22Rv1 (cell line): ENCODE results near the gene KDM2A.

ENCODE experiments used
- ZFX ChIP-seq: fragments of 450-650 bp; IDR thresholded peaks from 2 replicates; pipeline ENCODE4 v1.6.1; 2017; ENCODE audit warnings: antibody characterized with exemption, borderline replicate concordance
- TF ChIP-seq, protein P1 (sequence below): fragments of 450-650 bp; IDR thresholded peaks from 2 replicates; pipeline ENCODE4 v1.5.1; 2017; ENCODE audit warnings: mild to moderate bottlenecking

DNA sequence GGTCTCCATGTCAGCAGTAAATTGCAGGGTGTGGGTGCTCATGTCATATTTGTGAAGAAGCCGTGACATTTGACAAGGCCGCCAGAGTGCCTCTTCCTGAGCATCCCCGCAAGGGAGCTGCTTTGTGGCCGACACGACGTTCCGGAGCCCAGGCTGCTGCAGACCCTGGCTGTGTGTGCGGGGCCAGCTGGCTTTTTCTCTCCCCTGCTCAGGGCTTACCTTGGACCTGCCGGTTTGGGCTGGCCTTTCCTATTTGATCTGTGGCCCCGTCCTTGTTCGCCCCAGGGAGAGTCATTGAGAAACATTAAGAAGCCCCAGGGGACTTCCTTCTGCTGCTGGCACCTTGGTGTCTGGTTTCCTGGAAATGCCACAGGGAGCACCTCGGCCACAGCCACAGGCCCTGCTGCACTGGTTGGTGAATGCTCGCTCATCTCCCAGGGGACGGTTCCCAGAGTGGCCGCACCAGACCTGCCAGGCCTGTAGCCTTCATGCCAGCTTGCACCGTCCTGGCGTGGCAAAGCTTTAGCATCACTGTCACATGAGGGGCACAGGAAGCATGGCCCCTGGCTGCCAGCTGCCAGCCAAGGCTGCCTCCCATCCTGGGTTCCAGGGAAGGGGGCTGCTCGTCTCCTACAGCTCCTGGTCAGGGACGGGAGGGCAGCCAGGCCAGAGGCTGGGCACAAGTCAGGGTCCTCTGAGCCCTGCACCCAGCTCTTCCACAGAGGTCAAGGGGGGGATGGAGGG, 152.7 kb downstream of the KDM2A start:
- TF ChIP-seq, protein P1, sequence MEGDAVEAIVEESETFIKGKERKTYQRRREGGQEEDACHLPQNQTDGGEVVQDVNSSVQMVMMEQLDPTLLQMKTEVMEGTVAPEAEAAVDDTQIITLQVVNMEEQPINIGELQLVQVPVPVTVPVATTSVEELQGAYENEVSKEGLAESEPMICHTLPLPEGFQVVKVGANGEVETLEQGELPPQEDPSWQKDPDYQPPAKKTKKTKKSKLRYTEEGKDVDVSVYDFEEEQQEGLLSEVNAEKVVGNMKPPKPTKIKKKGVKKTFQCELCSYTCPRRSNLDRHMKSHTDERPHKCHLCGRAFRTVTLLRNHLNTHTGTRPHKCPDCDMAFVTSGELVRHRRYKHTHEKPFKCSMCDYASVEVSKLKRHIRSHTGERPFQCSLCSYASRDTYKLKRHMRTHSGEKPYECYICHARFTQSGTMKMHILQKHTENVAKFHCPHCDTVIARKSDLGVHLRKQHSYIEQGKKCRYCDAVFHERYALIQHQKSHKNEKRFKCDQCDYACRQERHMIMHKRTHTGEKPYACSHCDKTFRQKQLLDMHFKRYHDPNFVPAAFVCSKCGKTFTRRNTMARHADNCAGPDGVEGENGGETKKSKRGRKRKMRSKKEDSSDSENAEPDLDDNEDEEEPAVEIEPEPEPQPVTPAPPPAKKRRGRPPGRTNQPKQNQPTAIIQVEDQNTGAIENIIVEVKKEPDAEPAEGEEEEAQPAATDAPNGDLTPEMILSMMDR, result no peak
- no peak for TF ChIP-seq ZFX
